ENCODE results near the gene PLAAT3. TPM values are rescaled to one million over a fixed set of nuclear protein-coding genes. Genes with fewer than 3 reads are reported as not detected.
"Not testable (repeated sequence)": the region's sequence is repeated elsewhere in the genome, so short reads cannot be mapped to it uniquely, and the experiment has no call there.

PLAAT3 gene
- total RNA-seq, 1 donor from 2014 or later: 50.6 TPM

DNA sequence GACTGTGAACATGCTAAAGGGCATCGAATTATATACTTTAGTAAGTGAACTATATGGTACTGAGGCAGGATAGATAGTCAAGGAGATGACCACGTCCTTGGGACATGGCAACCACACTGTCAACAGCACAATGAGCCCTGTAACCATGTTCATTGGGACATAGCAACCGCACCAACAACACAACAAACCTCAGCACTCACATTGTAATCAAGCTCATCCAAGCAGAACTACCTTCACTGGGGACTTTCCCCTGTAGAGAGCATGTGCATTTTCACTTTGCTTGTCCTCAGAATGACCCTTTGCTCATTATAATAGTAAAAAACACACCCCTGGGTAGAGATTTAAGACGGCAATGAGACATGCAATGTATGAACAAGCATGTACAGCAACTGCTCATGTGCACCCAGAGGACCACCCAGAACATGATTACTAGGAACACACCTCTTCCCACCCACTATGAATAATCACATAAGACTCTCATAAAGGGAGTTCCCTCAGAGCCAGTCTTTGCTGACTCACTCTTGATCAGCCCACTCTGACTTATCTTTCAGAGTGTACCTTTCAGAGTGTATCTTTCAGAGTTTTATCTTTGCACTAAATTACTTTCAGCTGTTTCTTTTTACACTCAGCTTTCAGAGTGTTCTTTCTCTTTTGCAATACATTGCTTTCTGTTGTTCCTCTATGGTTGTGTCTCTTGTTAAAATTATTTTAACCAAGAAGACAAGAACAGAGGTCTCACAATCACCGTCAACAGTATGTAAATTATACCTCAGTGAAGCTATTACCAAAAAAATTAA is 47.0 kb downstream of the PLAAT3 start:
- DNase-seq (ENCODE audit: low read depth): peak; percentile 100

GRCh38 chr11:63564784-63565350 is 49.4 kb downstream of the PLAAT3 start:
- peak; percentile 57 for DNase-seq (ENCODE audit: low read depth)

DNA sequence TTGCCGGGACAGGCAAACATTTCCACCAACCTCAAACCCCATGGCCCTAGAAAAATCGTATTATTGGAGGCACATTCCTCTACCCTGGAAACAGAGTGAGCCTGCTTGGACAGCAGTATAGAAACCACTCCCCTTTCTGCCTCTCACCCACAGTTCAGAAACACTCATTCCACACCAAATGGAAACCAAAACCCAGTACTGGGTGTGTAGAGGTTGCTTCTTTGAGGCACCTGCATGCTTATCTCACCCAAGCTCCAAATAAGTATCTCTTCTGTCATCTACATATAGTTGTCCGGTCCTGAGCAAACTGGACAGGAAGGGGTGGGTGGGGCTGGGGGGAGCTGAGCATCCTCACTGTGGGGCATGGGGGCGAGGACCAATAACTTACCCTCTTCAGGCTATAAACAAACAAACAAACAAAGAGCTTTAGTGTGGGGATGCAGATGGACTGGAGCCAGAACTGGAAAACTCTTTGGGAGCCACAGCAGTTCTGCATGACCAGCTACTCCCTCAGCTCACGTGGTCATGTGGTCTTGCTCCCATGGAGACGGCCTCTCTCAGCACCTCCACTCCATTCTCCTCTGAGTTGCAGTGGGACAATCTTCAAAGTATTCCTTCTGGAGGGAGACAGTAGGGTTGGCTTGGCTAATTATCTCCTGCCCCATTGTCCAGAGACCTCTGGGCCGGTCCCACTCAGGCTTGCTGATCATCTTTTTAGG is 50.0 kb downstream of the PLAAT3 start:
- DNase-seq (ENCODE audit: low read depth): peak; percentile 86

- DNase-seq (ENCODE audit: low read depth): no peak
Measured at GRCh38 chr11:63563201-63564055, 50.8 kb downstream of the PLAAT3 start, which contains the start of gene PLAAT2. TSS of gene PLAAT2 (minus strand) at chr11:63563379. CDS start at chr11:63563324, 55 bp downstream.

- peak; percentile 72 for DNase-seq (ENCODE audit: low read depth)
Measured at GRCh38 chr11:63560506-63561180, 53.6 kb downstream of the PLAAT3 start.

DNA sequence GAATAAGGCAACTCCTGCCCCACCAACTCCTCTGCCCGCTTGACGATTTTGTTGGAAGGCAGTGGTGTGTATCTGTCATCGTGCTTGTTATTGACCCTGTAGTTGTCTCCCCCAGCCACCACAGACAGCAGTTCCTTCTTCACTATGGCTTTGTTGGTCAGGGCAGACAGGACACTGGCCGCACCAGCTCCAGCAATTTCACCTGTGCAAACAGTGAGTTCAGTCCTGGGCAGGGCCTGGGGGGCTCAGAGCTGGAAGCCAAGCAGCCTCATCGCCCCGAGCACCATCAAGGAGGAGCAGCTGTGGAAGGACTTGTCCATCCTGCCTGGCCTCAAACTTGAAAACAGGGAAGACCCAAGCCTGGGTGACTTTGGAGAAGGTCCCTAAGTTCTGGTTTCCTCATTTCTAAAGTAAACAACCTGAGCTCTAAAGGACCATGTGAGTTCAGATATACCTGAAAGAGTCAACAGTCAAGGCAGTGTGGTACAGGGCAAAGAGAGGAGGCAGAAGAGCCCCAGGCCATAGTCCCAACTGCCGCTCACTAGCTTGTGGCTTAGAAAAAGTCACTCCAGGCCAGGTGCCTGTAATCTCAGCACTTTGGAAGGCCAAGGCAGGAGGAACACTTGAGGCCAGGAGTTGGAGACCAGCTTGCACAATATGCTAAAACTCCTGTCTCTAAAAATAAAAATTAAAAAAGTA is 55.6 kb downstream of the PLAAT3 start:
- DNase-seq (ENCODE audit: low read depth): no peak

- DNase-seq (ENCODE audit: low read depth): no peak
Measured at GRCh38 chr11:63557570-63557969, 56.7 kb downstream of the PLAAT3 start.

- DNase-seq (ENCODE audit: low read depth): no peak
Measured at GRCh38 chr11:63556404-63557013, 57.7 kb downstream of the PLAAT3 start.

- no peak for DNase-seq (ENCODE audit: low read depth)
Measured at GRCh38 chr11:63554877-63555223, 59.4 kb downstream of the PLAAT3 start.

- no peak for DNase-seq (ENCODE audit: low read depth)
Measured at GRCh38 chr11:63553759-63554158, 60.5 kb downstream of the PLAAT3 start.

GRCh38 chr11:63552921-63553320 is 61.3 kb downstream of the PLAAT3 start:
- no peak for DNase-seq (ENCODE audit: low read depth)

GRCh38 chr11:63551889-63552266 is 62.4 kb downstream of the PLAAT3 start:
- no peak for DNase-seq (ENCODE audit: low read depth)

GRCh38 chr11:63551091-63551888 is 62.9 kb downstream of the PLAAT3 start:
- no peak for DNase-seq (ENCODE audit: low read depth)

GRCh38 chr11:63550156-63550700 is 64.0 kb downstream of the PLAAT3 start:
- not testable (repeated sequence) for DNase-seq (ENCODE audit: low read depth)

DNA sequence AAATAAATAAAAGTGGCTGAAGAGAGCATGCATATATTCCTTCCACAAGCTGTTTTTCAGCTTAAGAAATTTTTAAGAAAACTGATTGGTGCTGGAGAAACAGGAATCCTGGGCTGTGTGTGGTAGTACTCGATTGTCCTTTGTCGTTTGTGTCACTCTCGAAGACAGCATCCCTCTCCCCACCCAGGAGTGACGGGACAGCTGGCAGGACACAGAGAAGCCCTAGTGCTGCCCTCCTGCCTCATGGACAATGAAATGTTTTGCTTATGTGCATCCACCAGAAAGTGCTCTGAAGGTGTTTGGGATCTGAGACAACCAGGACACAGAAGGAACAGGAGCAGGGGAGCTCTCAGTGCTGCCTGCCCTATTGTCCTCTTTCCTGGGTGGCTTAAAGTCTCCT is 64.8 kb downstream of the PLAAT3 start:
- no peak for DNase-seq (ENCODE audit: low read depth)

- no peak for DNase-seq (ENCODE audit: low read depth)
Measured at GRCh38 chr11:63548178-63548577, 66.1 kb downstream of the PLAAT3 start.

DNA sequence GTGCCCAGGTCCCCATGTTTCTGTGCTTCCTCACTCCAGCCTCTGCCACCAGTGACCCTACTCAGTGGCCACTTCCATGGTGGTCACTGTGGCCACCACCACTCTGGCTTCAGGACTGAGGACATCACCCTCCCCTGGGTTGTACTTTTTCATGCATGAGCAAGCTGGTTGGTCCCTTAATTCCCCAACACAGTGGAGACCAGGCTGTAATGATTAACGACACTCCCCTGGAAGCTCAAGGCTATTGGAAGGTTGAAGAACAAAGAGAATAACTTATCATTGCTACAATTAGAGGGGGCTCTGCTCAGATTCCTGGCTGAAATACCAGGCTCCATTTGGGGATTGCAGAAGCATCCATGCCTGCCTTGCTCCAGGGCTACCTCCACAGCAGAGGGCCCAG is 67.2 kb downstream of the PLAAT3 start:
- peak; percentile 62 for DNase-seq (ENCODE audit: low read depth)

- no peak for DNase-seq (ENCODE audit: low read depth)
Measured at GRCh38 chr11:63543711-63544110, 70.5 kb downstream of the PLAAT3 start.

DNA sequence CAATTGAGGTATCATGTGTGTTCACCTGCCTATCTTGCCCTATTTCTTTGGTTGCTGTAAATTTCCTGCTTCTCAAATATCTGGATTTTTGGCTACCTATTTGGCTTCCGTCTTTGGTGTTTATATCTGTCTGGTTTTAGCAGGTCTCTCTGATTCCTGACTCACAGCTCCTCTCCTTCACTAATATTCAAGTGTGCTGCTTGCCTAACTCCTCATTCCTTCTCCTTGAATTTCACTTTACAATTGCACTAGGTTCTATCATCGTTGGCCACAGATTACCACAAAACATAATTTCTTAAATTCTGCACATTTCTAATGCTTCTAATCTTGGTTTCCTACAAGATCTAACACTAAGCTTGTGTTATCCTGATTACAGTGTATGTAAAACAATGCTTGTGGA is 71.7 kb downstream of the PLAAT3 start:
- not testable (repeated sequence) for DNase-seq (ENCODE audit: low read depth)
